Colonic mucosa (tissue), 4 donors: ENCODE results near the gene RAD51AP1. TPM values are rescaled to one million over a fixed set of nuclear protein-coding genes. Genes with fewer than 3 reads are reported as not detected.

ENCODE experiments used
- DNase-seq: peaks from one replicate; pipeline ENCODE4 v3.0.0-alpha.2; 2020
- H3K27ac ChIP-seq: fragments of 200-600 bp; one replicate; pipeline ENCODE4 v1.8.0; 2021
- H3K27me3 ChIP-seq: fragments of 200-600 bp; one replicate; pipeline ENCODE4 v1.8.0; 2021
- H3K36me3 ChIP-seq: fragments of 200-600 bp; one replicate; pipeline ENCODE4 v1.8.0; 2021
- H3K4me1 ChIP-seq: fragments of 200-600 bp; one replicate; pipeline ENCODE4 v1.8.0; 2021; ENCODE audit warnings: mild to moderate bottlenecking
- H3K4me3 ChIP-seq: fragments of 200-600 bp; one replicate; pipeline ENCODE4 v1.8.0; 2021
- H3K9ac ChIP-seq, 2 donors: one replicate each; pipeline ENCODE4 v1.7.0; 2013; ENCODE audit warnings: control low read depth in 2 of 2, low read depth in 2 of 2, low read length in 2 of 2
- H3K9me3 ChIP-seq: fragments of 200-600 bp; one replicate; pipeline ENCODE4 v1.8.0; 2021
- CTCF ChIP-seq: fragments of 200-600 bp; IDR thresholded peaks from one replicate; pipeline ENCODE4 v1.8.0; 2022; ENCODE audit warnings: antibody characterized with exemption, mild to moderate bottlenecking
- intact Hi-C: fragments of 100-400 bp; cut with DNase I; formaldehyde crosslinking; loops from one replicate; pipeline ENCODE4 v1.14.1; 2022
- total RNA-seq, 2 donors: library from RNA; stranded (reverse); fragmentation: NEBNext Ultra II Directional in 1 of 2; extraction: Animal tissue kit (Norgen Biotek cat#: 25700) in 1 of 2; gene quantifications; one replicate each; pipeline ENCODE4 v1.2.1, GENCODE V29; 2021
- donor health status: healthy.
- donor health status: DM: no; HTN: no; CAD: no.
- donor health status: DM: no; HTN: no; CAD: no.

The RAD51AP1 gene
- total RNA-seq, 2 donors from 2014 or later = 6.6 to 22.3 TPM

- H3K27ac ChIP-seq = no peak overlapping the region
- no peaks in the 10 kb centered on the region for H3K27me3 ChIP-seq
- no peaks in the 10 kb centered on the region for H3K9me3 ChIP-seq
- H3K9ac ChIP-seq = no peak overlapping the region
- no peak for TF ChIP-seq CTCF
- H3K4me3 ChIP-seq = no peak overlapping the region
- no peaks in the 10 kb centered on the region for H3K36me3 ChIP-seq
- intact Hi-C loops = no loop called here
- no peaks in the 10 kb centered on the region for H3K4me1 ChIP-seq
- no peak for DNase-seq
Observed at GRCh38 chr12:4553943-4554342, 15.3 kb downstream of the RAD51AP1 start.

- no peaks in the 10 kb centered on the region for H3K9me3 ChIP-seq
- DNase-seq = no peak
- H3K9ac ChIP-seq = no peak overlapping the region
- TF ChIP-seq CTCF = no peak
- no peaks in the 10 kb centered on the region for H3K36me3 ChIP-seq
- H3K4me3 ChIP-seq = no peak overlapping the region
- intact Hi-C loops = no loop called here
- no peak overlapping the region for H3K27ac ChIP-seq
- H3K4me1 ChIP-seq = no peaks in the 10 kb centered on the region
- no peaks in the 10 kb centered on the region for H3K27me3 ChIP-seq
Observed at GRCh38 chr12:4555804-4556203, 17.1 kb downstream of the RAD51AP1 start.

- intact Hi-C loops = no loop called here
- no peaks in the 10 kb centered on the region for H3K4me1 ChIP-seq
- no peak overlapping the region for H3K9ac ChIP-seq
- no peaks in the 10 kb centered on the region for H3K9me3 ChIP-seq
- no peak for TF ChIP-seq CTCF
- no peaks in the 10 kb centered on the region for H3K27me3 ChIP-seq
- H3K4me3 ChIP-seq = no peak overlapping the region
- no peak overlapping the region for H3K27ac ChIP-seq
- no peak for DNase-seq
- no peaks in the 10 kb centered on the region for H3K36me3 ChIP-seq
Observed at GRCh38 chr12:4556735-4557530, 18.2 kb downstream of the RAD51AP1 start.

- Histone ChIP-seq H3K36me3 (no peaks in the 10 kb centered on the region), H3K9ac (no peak overlapping the region), H3K4me3 (no peak overlapping the region), H3K27me3 (no peaks in the 10 kb centered on the region), H3K9me3 (no peaks in the 10 kb centered on the region), H3K4me1 (peaks cover 5% of the 10 kb centered on the region), H3K27ac (no peak overlapping the region)
- no peak for DNase-seq
- no peak for TF ChIP-seq CTCF
- intact Hi-C loops = no loop called here
Observed at GRCh38 chr12:4557586-4557985, 18.9 kb downstream of the RAD51AP1 start.

GRCh38 chr12:4558171-4558570 is 19.5 kb downstream of the RAD51AP1 start:
- Histone ChIP-seq H3K27ac (no peak overlapping the region), H3K9me3 (no peaks in the 10 kb centered on the region), H3K27me3 (no peaks in the 10 kb centered on the region), H3K4me3 (no peak overlapping the region), H3K4me1 (peaks cover 6% of the 10 kb centered on the region), H3K9ac (no peak overlapping the region), H3K36me3 (no peaks in the 10 kb centered on the region)
- TF ChIP-seq CTCF = no peak
- no peak for DNase-seq
- intact Hi-C loops = no loop called here
